Activated B cell treated with CpG ODN at 0.5 μM for 24 hours (primary cell): ENCODE measurements around the gene FLNB. TPM values are rescaled to one million over a fixed set of nuclear protein-coding genes. Genes with fewer than 3 reads are reported as not detected.

ENCODE experiments used
- ATAC-seq: fragments of 200-7000 bp; cut with Tn5 transposase; one replicate; pipeline ENCODE4 v1.10.0; 2021; ENCODE audit warnings: low read depth, mild to moderate bottlenecking, moderate library complexity
- CTCF ChIA-PET: fragments of 350-600 bp; sonication (Branson Sonifier 250); formaldehyde crosslinking; loops from one replicate; lab custom pipeline; 2021; ENCODE audit warnings: antibody characterized with exemption; lab: Charles Lee
- POLR2A ChIA-PET: fragments of 350-600 bp; sonication (Branson Sonifier 250); formaldehyde crosslinking; loops from one replicate; lab custom pipeline; 2021; ENCODE audit warnings: antibody characterized with exemption; lab: Charles Lee
- DNase-seq: peaks from one replicate; pipeline ENCODE4 v3.0.0; 2022
- H3K27ac Mint-ChIP-seq: one replicate; pipeline ENCODE4 v1.8.0; 2020; ENCODE audit warnings: mixed read lengths
- H3K27me3 Mint-ChIP-seq: one replicate; pipeline ENCODE4 v1.8.0; 2021; ENCODE audit warnings: mixed read lengths
- H3K36me3 Mint-ChIP-seq: one replicate; pipeline ENCODE4 v1.8.0; 2021; ENCODE audit warnings: low read depth, mixed read lengths
- H3K4me1 Mint-ChIP-seq: one replicate; pipeline ENCODE4 v1.8.0; 2021; ENCODE audit warnings: mixed read lengths
- H3K4me3 Mint-ChIP-seq: one replicate; pipeline ENCODE4 v1.8.0; 2020; ENCODE audit warnings: mild to moderate bottlenecking, mixed read lengths
- H3K9me3 Mint-ChIP-seq: one replicate; pipeline ENCODE4 v1.8.0; 2020; ENCODE audit warnings: mixed read lengths
- CTCF ChIP-seq: fragments of 200-600 bp; IDR thresholded peaks from one replicate; pipeline ENCODE4 v1.8.0; 2022; ENCODE audit warnings: antibody characterized with exemption, mild to moderate bottlenecking
- intact Hi-C: fragments of 100-400 bp; cut with micrococcal nuclease; formaldehyde crosslinking; loops from one replicate; pipeline ENCODE4 v1.15.1; 2024
- total RNA-seq: library from RNA; stranded (reverse); gene quantifications from 2 replicates; pipeline ENCODE4 v1.2.3, GENCODE V29; 2022

Gene FLNB
- total RNA-seq, 1 donor from 2014 or later: 16.7 TPM

GRCh38 chr3:57961177-57961827, 46.9 kb upstream of the FLNB start:
- H3K27me3 Mint-ChIP-seq: no peaks in the 10 kb centered on the region
- intact Hi-C loops: loop anchor here (5.0 kb wide), 1 partner anchor 216 kb away; no protein-coding TSS in a partner anchor
- H3K4me3 Mint-ChIP-seq: no peak overlapping the region
- H3K27ac Mint-ChIP-seq: no peak overlapping the region
- ChIA-PET POLR2A (no interaction called here), CTCF (no interaction called here)
- H3K4me1 Mint-ChIP-seq: peaks cover 19% of the 10 kb centered on the region
- ATAC-seq: no peak
- H3K36me3 Mint-ChIP-seq: no peaks in the 10 kb centered on the region
- H3K9me3 Mint-ChIP-seq: no peaks in the 10 kb centered on the region
- DNase-seq: no peak
- TF ChIP-seq CTCF: no peak

DNA sequence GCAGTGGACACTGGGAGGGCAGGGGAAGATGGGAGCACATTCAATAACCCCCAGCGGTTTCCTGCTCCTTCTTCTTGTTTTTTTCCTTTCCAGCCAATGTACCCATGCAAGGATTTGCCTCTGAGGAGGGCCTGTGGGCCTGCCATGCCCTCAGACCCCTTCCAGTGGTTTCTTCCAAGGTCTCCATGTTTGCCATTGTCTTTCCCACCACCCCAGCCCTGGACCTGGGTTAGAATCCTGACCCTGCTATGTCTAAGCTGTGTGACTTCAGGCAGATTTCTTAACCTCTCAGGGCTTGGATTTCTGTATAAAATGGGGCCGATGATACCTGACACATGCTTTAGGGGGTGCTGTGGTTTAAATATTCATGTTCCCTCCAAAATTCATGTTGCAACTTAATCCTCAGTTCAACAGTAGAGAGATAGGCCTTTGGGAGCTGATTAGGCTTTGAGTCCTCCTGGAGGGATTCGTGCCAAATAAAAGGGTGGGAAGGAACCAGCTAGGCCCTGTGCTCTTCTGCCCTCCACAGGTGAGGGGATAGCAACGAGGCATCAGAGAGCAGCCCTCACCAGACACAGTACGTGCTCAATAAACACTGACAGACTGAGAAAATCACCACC, 46.3 kb upstream of the FLNB start:
- Mint-ChIP-seq H3K27ac (no peak overlapping the region), H3K36me3 (no peaks in the 10 kb centered on the region), H3K4me1 (peaks cover 19% of the 10 kb centered on the region), H3K27me3 (no peaks in the 10 kb centered on the region), H3K4me3 (no peak overlapping the region), H3K9me3 (no peaks in the 10 kb centered on the region)
- DNase-seq (no peak), ATAC-seq (no peak)
- ChIA-PET CTCF (no interaction called here), POLR2A (no interaction called here)
- TF ChIP-seq CTCF: no peak
- intact Hi-C loops: loop anchor here (5.0 kb wide), 1 partner anchor 215 kb away; no protein-coding TSS in a partner anchor

GRCh38 chr3:57962448-57962834, 45.8 kb upstream of the FLNB start:
- ChIA-PET POLR2A (no interaction called here), CTCF (no interaction called here)
- ATAC-seq (no peak), DNase-seq (no peak)
- Mint-ChIP-seq H3K27ac (no peak overlapping the region), H3K36me3 (no peaks in the 10 kb centered on the region), H3K9me3 (no peaks in the 10 kb centered on the region), H3K27me3 (no peaks in the 10 kb centered on the region), H3K4me1 (peaks cover 19% of the 10 kb centered on the region), H3K4me3 (no peak overlapping the region)
- intact Hi-C loops: loop anchor here (5.0 kb wide), 1 partner anchor 215 kb away; no protein-coding TSS in a partner anchor
- no peak for TF ChIP-seq CTCF

- ChIA-PET CTCF (no interaction called here), POLR2A (no interaction called here)
- DNase-seq (no peak), ATAC-seq (no peak)
- Mint-ChIP-seq H3K9me3 (no peaks in the 10 kb centered on the region), H3K36me3 (no peaks in the 10 kb centered on the region), H3K27ac (no peak overlapping the region), H3K4me3 (no peak overlapping the region), H3K27me3 (no peaks in the 10 kb centered on the region), H3K4me1 (peaks cover 13% of the 10 kb centered on the region)
- intact Hi-C loops: loop anchor here (5.0 kb wide), 1 partner anchor 213 kb away; no protein-coding TSS in a partner anchor
- TF ChIP-seq CTCF: no peak
These were observed 44.3 kb upstream of the FLNB start for GRCh38 chr3:57963811-57964346.

DNA sequence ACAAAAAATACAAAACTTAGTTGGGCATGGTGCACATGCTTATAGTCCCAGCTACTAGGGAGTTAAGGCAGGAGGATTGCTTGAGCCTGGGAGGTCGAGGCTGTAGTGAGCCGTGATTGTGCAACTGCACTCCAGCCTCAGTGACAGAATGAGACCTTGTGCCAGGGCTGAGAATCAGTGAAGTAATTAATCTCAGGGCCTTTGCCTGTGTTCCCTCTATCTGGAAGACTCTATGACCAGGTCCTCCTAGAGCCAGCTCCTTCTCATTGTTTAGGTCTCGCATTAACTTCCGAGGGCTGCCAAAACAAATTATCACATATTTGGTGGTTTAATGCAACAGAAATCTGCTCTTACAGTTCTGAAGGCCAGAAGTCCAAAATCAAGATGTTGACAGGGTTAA, 41.4 kb upstream of the FLNB start:
- no peaks in the 10 kb centered on the region for H3K4me1 Mint-ChIP-seq

More for the DNA sequence above, 41.4 kb upstream of the FLNB start:
- no peak for TF ChIP-seq CTCF
- H3K9me3 Mint-ChIP-seq: no peaks in the 10 kb centered on the region
- H3K27me3 Mint-ChIP-seq: no peaks in the 10 kb centered on the region
- ChIA-PET POLR2A (no interaction called here), CTCF (no interaction called here)
- H3K27ac Mint-ChIP-seq: no peak overlapping the region
- ATAC-seq: no peak
- DNase-seq: no peak
- intact Hi-C loops: no loop called here
- H3K4me3 Mint-ChIP-seq: no peak overlapping the region
- no peaks in the 10 kb centered on the region for H3K36me3 Mint-ChIP-seq
